Endothelial cell (in vitro differentiated cells): Measurements from ENCODE around the gene INPP5F. TPM values are rescaled to one million over a fixed set of nuclear protein-coding genes. Genes with fewer than 3 reads are reported as not detected.

Source experiments
- DNase-seq: peaks from one replicate; pipeline ENCODE4 v3.0.0; 2021; ENCODE audit warnings: low spot score
- H3K27ac Mint-ChIP-seq: one replicate; pipeline ENCODE4 v1.8.0; 2021; ENCODE audit warnings: mixed read lengths, inconsistent platforms; ENCODE audit not compliant: unreplicated experiment
- H3K27me3 Mint-ChIP-seq: one replicate; pipeline ENCODE4 v1.8.0; 2021; ENCODE audit warnings: mild to moderate bottlenecking, moderate library complexity, mixed read lengths, inconsistent platforms; ENCODE audit not compliant: unreplicated experiment
- H3K36me3 Mint-ChIP-seq: one replicate; pipeline ENCODE4 v1.8.0; 2021; ENCODE audit warnings: mild to moderate bottlenecking, low read depth, mixed read lengths, inconsistent platforms; ENCODE audit not compliant: unreplicated experiment
- H3K4me1 Mint-ChIP-seq: one replicate; pipeline ENCODE4 v1.8.0; 2021; ENCODE audit warnings: mild to moderate bottlenecking, mixed read lengths, inconsistent platforms; ENCODE audit not compliant: unreplicated experiment
- H3K4me3 Mint-ChIP-seq: one replicate; pipeline ENCODE4 v1.8.0; 2021; ENCODE audit warnings: mild to moderate bottlenecking, mixed read lengths, inconsistent platforms; ENCODE audit not compliant: unreplicated experiment
- H3K9me3 Mint-ChIP-seq: one replicate; pipeline ENCODE4 v1.8.0; 2021; ENCODE audit warnings: mixed read lengths, inconsistent platforms; ENCODE audit not compliant: unreplicated experiment
- CTCF ChIP-seq: fragments of 200-600 bp; sonication (generic); IDR thresholded peaks from one replicate; pipeline ENCODE4 v1.5.0; 2021; ENCODE audit warnings: antibody characterized with exemption; ENCODE audit not compliant: unreplicated experiment
- total RNA-seq: library from RNA; stranded (reverse); fragmentation: NEBNext Ultra II Directional; extraction: Animal tissue kit (Norgen Biotek cat#: 25700); gene quantifications from one replicate; pipeline ENCODE4 v1.2.1, GENCODE V29; 2021; ENCODE audit not compliant: unreplicated experiment

Gene INPP5F
- total RNA-seq, 1 donor from 2014 or later = 45.7 TPM

GRCh38 chr10:119700321-119700954 lies 25.4 kb upstream of the INPP5F start:
- Mint-ChIP-seq H3K27me3 (no peaks in the 10 kb centered on the region), H3K4me3 (no peak overlapping the region), H3K4me1 (no peaks in the 10 kb centered on the region), H3K9me3 (no peaks in the 10 kb centered on the region), H3K27ac (no peak overlapping the region), H3K36me3 (peaks cover 5% of the 10 kb centered on the region)
- TF ChIP-seq CTCF = no peak
- no peak for DNase-seq

GRCh38 chr10:119701861-119702260 lies 24.0 kb upstream of the INPP5F start:
- Mint-ChIP-seq H3K36me3 (peaks cover 4% of the 10 kb centered on the region), H3K27ac (no peak overlapping the region), H3K27me3 (no peaks in the 10 kb centered on the region), H3K4me1 (no peaks in the 10 kb centered on the region), H3K4me3 (no peak overlapping the region), H3K9me3 (no peaks in the 10 kb centered on the region)
- no peak for DNase-seq
- TF ChIP-seq CTCF = no peak

GRCh38 chr10:119702583-119702982 lies 23.3 kb upstream of the INPP5F start:
- no peaks in the 10 kb centered on the region for H3K4me1 Mint-ChIP-seq
- H3K27me3 Mint-ChIP-seq = no peaks in the 10 kb centered on the region
- H3K36me3 Mint-ChIP-seq = peaks cover 9% of the 10 kb centered on the region
- no peak overlapping the region for H3K4me3 Mint-ChIP-seq
- H3K27ac Mint-ChIP-seq = no peak overlapping the region
- DNase-seq = no peak
- no peak for TF ChIP-seq CTCF
- peaks cover 5% of the 10 kb centered on the region for H3K9me3 Mint-ChIP-seq

GRCh38 chr10:119703903-119704508 lies 21.8 kb upstream of the INPP5F start:
- peaks cover 10% of the 10 kb centered on the region for H3K36me3 Mint-ChIP-seq
- H3K9me3 Mint-ChIP-seq = peaks cover 5% of the 10 kb centered on the region
- DNase-seq = no peak
- H3K27ac Mint-ChIP-seq = no peak overlapping the region
- no peak for TF ChIP-seq CTCF
- H3K27me3 Mint-ChIP-seq = no peaks in the 10 kb centered on the region
- no peak overlapping the region for H3K4me3 Mint-ChIP-seq
- no peaks in the 10 kb centered on the region for H3K4me1 Mint-ChIP-seq

- TF ChIP-seq CTCF = no peak
- Mint-ChIP-seq H3K4me3 (no peak overlapping the region), H3K36me3 (peaks cover 10% of the 10 kb centered on the region), H3K9me3 (peaks cover 9% of the 10 kb centered on the region), H3K27ac (no peak overlapping the region), H3K27me3 (no peaks in the 10 kb centered on the region), H3K4me1 (no peaks in the 10 kb centered on the region)
- DNase-seq = no peak
Measured at GRCh38 chr10:119705434-119705831, 20.4 kb upstream of the INPP5F start.
